GM18507 (cell line): Measurements from ENCODE around the gene NUP214.

ENCODE experiments used
- DNase-seq: peaks from one replicate; pipeline ENCODE4 v3.0.0; 2011; ENCODE audit warnings: low read depth; ENCODE audit not compliant: insufficient read length; ENCODE audit errors: extremely low spot score
- FAIRE-seq: peaks from 2 replicates; lab custom pipeline; 2011; peaks lifted over from hg19 to GRCh38; lab: Jason Lieb, UNC

NUP214 gene

GRCh38 chr9:131217331-131218031, 92.1 kb downstream of the NUP214 start:
- DNase-seq = no peak
- FAIRE-seq = no peak

DNA sequence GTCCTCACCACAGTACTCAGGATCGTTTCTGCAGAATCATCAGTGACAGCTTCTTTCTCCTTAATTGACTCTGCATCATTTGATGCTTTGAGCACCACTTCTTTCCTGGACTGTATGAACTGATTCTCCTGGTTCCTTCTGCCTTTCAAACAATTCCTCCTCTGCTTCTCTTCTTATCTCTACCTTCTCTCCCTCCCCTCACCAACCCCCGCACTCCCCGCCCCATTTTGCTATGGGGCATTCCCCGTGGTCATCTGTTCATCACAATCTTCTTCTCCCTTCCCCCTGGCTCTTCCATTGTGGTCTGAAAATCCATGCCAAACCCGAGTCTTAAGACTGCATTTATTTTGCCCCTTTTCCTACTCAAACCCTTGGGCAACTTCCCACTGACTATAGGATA, 93.0 kb downstream of the NUP214 start:
- FAIRE-seq (no peak), DNase-seq (no peak)

- no peak for DNase-seq
- FAIRE-seq = no peak
Measured at GRCh38 chr9:131220485-131220884, 95.1 kb downstream of the NUP214 start.

GRCh38 chr9:131222460-131222859, 97.1 kb downstream of the NUP214 start:
- FAIRE-seq = no peak
- no peak for DNase-seq

DNA sequence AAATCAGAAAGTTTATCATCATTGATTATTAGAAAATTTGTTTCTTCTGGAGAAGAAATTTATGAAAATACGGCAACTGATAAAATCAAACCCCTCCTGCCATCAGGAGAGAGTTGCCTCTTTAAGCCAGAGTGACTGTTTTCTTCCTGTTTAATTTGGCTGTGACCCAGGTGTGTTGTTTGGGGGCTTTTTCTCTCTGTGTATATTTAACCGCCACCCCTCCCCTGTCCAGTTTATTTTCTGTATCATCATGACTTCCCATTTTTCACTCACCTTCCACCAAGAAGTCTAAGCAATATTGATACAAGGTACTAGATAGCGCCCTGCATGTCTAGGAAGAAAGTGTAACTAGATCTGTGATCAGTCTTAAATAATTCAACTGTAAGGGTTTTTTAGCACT, 100.8 kb downstream of the NUP214 start:
- FAIRE-seq = no peak

GRCh38 chr9:131227112-131227958, 101.9 kb downstream of the NUP214 start:
- FAIRE-seq (no peak), DNase-seq (no peak)

More for the DNA sequence above, 100.8 kb downstream of the NUP214 start:
- DNase-seq = no peak

- no peak for FAIRE-seq
- no peak for DNase-seq
Measured at GRCh38 chr9:131227959-131228460, 102.6 kb downstream of the NUP214 start.

DNA sequence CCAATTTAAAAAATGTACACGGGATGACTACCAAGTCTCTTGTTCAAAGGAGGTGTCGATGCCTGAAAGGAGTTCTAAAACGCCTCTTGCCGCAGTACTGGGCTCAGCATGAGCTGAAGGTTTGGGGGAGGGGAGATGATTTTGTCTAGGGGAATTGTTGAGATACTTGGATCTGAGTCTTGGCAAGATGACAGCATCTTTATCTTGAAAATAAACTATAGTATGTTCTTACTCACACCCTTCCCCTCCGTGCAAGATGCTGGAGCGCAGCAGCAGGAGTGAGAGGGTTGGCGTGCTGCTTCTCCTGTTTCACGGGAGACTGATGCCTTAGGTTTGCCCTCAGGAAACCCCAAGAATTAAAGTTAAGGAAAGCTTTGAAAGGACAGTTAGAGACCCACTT, 103.6 kb downstream of the NUP214 start:
- FAIRE-seq (no peak), DNase-seq (no peak)

DNA sequence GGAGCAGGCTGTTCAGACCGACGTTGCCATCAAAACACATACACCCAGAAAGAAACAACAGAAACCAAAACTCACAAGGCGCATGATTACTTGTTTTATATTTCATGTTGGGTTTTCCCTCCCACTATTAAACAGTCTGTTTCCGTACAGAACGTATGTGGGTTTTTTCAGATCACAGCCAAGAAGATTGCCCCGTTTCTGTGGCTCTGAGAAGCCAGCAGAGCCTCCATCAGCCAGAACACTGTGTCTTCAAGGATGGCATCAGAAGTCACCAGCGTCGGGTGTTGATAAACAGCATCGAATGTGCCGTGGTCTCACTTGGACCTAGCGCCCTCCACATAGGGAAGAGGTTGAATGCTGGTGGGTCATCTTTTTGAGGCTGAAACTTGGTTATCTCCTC, 108.2 kb downstream of the NUP214 start:
- no peak for FAIRE-seq
- no peak for DNase-seq

- DNase-seq (no peak), FAIRE-seq (no peak)
Measured at GRCh38 chr9:131233995-131234394, 108.6 kb downstream of the NUP214 start.

DNA sequence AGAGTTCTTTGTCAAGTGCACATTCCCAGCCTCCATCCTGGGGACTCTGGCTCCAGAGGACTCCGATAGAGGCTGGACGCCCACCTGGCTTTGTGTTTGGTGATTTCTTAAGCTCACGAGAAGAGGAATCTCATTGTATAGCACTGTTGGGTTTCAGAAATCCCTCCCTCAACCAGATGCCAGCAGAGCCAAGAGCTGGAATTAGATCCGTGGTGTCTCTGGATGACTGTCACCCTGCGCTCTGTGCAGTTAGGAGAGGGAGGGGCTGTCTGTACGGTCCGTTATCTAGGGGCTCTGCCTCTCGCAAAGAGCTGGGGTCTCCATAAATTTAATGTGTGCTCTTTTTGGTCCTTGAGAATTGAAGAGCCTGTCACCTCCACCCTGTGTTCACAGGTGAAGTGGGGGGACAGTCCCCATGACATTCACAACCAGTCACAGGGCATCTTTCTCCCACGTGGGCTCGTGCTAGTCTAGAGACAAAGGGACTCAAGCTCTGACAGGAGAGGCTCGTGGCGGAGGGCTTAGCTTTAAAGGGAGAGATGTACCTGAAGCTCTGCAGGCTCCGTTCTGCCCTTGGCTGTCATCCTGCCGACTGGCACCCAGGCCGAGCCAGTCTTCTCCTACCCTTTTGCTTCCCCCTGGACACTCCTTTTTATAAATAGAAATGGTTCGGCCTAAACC, 109.6 kb downstream of the NUP214 start:
- no peak for FAIRE-seq

GRCh38 chr9:131235480-131235851, 110.1 kb downstream of the NUP214 start:
- no peak for DNase-seq
- no peak for FAIRE-seq

More for the DNA sequence above, 109.6 kb downstream of the NUP214 start:
- no peak for DNase-seq

DNA sequence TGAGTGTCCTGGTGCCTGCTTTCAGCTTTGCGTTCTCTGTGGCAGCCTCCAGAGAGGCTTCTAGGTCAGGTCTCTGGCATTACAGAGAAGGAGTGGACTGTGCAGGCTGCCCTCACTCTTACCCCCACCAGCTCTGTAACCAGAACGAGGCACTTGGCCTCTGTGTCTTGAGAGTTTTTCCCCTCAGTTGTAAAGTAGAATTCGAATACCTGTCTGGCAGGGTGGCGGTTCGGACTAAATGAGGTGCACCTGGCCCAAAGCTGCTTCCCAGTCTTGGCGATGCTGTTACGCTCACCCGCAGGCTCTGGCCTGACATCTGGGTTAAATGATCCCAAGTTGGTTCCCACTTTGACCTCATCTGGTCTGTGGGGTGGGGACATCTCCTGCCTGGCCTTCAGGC, 110.8 kb downstream of the NUP214 start:
- DNase-seq = no peak

GRCh38 chr9:131236761-131237160, 111.4 kb downstream of the NUP214 start:
- no peak for DNase-seq
- FAIRE-seq = no peak

More for the DNA sequence above, 110.8 kb downstream of the NUP214 start:
- FAIRE-seq = no peak

DNA sequence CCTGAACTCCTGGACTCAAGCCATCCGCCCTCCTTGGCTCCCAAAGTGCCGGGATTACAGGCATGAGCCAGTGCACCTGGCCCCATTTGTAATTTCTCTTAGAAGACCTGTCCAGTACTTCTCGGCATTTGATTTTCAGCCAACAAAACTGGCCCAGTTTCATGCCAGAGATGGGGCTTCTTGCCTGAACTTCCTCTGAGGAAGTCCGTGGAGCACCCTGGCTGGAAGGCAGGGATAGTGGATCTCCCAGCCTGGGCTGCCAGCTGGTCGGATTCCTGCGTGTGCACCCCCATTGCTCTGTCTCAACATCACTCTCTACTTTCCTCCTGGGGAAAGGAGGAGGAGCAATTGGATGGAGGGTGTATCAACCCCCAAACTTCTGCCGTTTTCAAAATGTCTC, 111.9 kb downstream of the NUP214 start:
- FAIRE-seq = no peak
- no peak for DNase-seq

DNA sequence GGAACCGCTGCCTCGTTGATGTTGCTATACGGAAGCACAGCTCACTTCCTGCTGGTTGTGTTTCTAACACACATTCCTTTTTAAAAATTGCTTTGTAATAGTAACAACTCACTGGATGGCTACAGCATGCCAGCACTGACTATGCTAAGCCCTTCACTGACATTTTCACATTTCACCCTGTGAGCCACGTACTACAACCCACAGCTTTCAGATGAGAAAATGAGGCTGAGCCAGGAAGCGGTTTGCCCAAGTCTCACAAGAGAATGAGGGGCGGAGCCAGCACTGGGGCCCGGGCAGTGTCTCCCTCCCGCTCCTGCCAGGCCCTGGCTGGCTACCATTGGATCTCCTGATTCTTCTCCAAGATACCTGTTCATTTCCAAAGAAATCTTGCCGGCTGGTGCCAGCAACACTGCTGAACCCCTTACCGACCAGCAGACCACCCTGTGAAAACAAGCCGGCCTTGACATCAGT, 112.6 kb downstream of the NUP214 start:
- DNase-seq = peak; percentile 67

DNA sequence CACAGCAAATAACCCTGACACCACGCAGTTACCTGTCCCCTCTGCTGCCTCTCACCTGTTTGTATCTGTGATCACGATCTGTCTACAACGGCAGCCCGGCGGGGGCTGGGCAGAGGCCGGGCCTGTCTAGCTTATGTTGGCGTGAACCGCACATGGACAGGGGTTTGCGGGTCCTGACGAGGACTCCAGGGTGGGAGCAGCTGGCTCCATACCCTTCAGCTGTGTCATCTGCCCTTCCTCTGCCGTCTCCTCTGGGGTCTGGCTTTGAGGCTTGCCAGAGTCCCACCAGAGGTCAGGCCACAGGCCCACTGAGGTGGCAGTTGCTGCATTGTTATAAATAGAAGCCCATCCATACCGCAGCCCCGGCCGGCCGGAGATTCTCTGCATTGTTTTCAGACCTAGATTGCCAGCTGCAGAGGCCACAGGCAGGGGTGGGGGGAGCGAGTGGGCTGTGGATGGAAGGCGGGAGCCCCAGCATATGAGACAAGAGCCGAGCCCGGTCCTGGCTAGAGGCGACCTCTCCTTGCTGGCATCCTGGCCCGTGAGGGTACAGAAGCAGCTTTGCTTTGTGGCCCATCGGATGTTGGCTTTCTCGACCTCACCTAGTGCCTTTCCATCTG, 113.1 kb downstream of the NUP214 start:
- DNase-seq (no peak), FAIRE-seq (no peak)

More for the DNA sequence above, 112.6 kb downstream of the NUP214 start:
- FAIRE-seq = peak; percentile 91

DNA sequence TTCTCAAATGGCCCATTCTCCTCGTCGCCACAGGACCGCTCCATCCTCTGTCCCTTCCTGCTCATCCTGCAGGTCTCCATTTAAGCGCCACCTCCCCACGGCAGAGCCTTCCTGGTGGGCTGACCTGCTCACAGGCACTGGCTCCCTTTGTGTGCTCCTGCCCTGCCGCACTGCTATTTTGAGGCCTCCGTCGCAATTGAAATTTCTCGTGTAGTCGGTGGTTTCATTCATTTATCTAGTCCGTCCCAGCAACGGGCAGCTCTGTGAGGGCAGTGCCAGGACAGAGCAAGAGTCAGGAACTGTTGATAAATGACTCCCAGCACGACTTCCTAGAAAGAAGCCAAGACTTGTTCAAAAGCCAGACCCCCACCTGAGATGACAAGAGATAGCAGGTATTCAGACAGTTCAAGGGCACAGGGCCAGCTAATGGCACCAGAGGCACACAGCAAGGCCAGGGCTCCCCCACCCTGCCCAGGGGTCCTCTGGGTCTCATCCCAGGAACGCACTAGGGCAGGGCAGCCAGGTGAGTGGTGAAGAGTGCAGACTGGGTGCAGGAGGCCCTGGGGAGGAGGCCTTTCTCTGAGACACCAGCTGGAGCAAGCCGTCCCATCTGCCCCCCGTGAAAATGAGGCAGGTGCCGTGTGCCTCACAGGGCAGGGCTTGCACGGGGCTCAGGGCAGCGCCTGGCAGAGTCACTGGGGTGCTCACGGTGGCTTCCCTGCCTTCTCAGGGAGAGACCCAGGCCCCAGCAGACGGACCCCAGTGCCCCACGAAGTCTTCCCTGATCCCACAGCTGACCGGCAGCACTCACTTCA, 114.0 kb downstream of the NUP214 start:
- no peak for FAIRE-seq
- no peak for DNase-seq
